HUES48 (cell line): Measurements from ENCODE around the gene SRRT.
"Not testable (repeated sequence)": the region's sequence is repeated elsewhere in the genome, so short reads cannot be mapped to it uniquely, and the experiment has no call there.

Source experiments
- H3K27ac ChIP-seq: one replicate; pipeline ENCODE4 v1.7.0; 2013; ENCODE audit warnings: low read depth, low read length, inconsistent platforms
- H3K27me3 ChIP-seq: 2 replicates; pipeline ENCODE4 v1.6.1; 2013; ENCODE audit warnings: mild to moderate bottlenecking, low read length; ENCODE audit not compliant: control insufficient read depth, insufficient read depth
- H3K36me3 ChIP-seq: 2 replicates; pipeline ENCODE4 v1.6.1; 2013; ENCODE audit warnings: low read length; ENCODE audit not compliant: control insufficient read depth, insufficient read depth
- H3K4me1 ChIP-seq: 2 replicates; pipeline ENCODE4 v1.6.1; 2013; ENCODE audit warnings: mild to moderate bottlenecking, low read length; ENCODE audit not compliant: control insufficient read depth, insufficient read depth
- H3K4me3 ChIP-seq: 2 replicates; pipeline ENCODE4 v1.5.1; 2013; ENCODE audit warnings: mild to moderate bottlenecking, low read depth, low read length
- H3K9ac ChIP-seq: 2 replicates; pipeline ENCODE4 v1.6.1; 2013; ENCODE audit warnings: mild to moderate bottlenecking, low read depth, low read length, moderate library complexity
- H3K9me3 ChIP-seq: 2 replicates; pipeline ENCODE4 v1.6.1; 2013; ENCODE audit warnings: low read length; ENCODE audit not compliant: control insufficient read depth, insufficient read depth

Gene SRRT

GRCh38 chr7:100836812-100837098 lies 38.1 kb upstream of the SRRT start:
- H3K9me3 ChIP-seq: no peaks in the 10 kb centered on the region
- H3K36me3 ChIP-seq: no peaks in the 10 kb centered on the region
- H3K9ac ChIP-seq: peak overlapping the region; percentile 87
- no peaks in the 10 kb centered on the region for H3K27me3 ChIP-seq
- H3K4me1 ChIP-seq: peaks cover 23% of the 10 kb centered on the region
- H3K27ac ChIP-seq: peak overlapping the region; percentile 98
- H3K4me3 ChIP-seq: peak overlapping the region; percentile 56

GRCh38 chr7:100837099-100837836 lies 37.6 kb upstream of the SRRT start:
- Histone ChIP-seq H3K27me3 (no peaks in the 10 kb centered on the region), H3K9ac (peak overlapping the region; percentile 87), H3K4me3 (peak overlapping the region; percentile 56)

GRCh38 chr7:100839361-100839760 lies 35.5 kb upstream of the SRRT start:
- no peak overlapping the region for H3K27ac ChIP-seq
- H3K4me3 ChIP-seq: no peak overlapping the region
- H3K36me3 ChIP-seq: no peaks in the 10 kb centered on the region
- no peak overlapping the region for H3K9ac ChIP-seq
- no peaks in the 10 kb centered on the region for H3K27me3 ChIP-seq
- peaks cover 23% of the 10 kb centered on the region for H3K4me1 ChIP-seq
- no peaks in the 10 kb centered on the region for H3K9me3 ChIP-seq

More at GRCh38 chr7:100837099-100837836, 37.6 kb upstream of the SRRT start:
- Histone ChIP-seq H3K27ac (peak overlapping the region; percentile 98), H3K4me1 (peaks cover 23% of the 10 kb centered on the region), H3K9me3 (no peaks in the 10 kb centered on the region), H3K36me3 (no peaks in the 10 kb centered on the region)

GRCh38 chr7:100840470-100841100 lies 34.3 kb upstream of the SRRT start:
- Histone ChIP-seq H3K4me3 (no peak overlapping the region), H3K4me1 (peaks cover 21% of the 10 kb centered on the region), H3K36me3 (no peaks in the 10 kb centered on the region), H3K27ac (peak overlapping the region; percentile 46), H3K9ac (no peak overlapping the region), H3K27me3 (no peaks in the 10 kb centered on the region), H3K9me3 (no peaks in the 10 kb centered on the region)

- Histone ChIP-seq H3K27ac (no peak overlapping the region), H3K4me1 (no peaks in the 10 kb centered on the region), H3K4me3 (no peak overlapping the region), H3K9me3 (no peaks in the 10 kb centered on the region), H3K36me3 (no peaks in the 10 kb centered on the region), H3K27me3 (no peaks in the 10 kb centered on the region), H3K9ac (no peak overlapping the region)
Measured at GRCh38 chr7:100847360-100847759, 27.5 kb upstream of the SRRT start.

- H3K27me3 ChIP-seq: no peaks in the 10 kb centered on the region
- peak within 1 kb of the TSS; percentile 56 for H3K9ac ChIP-seq
- H3K36me3 ChIP-seq: peaks cover 3% of the 10 kb centered on the region; the same call in 1 of the 2 replicates
- H3K9me3 ChIP-seq: no peaks in the 10 kb centered on the region
- no peaks in the 10 kb centered on the region for H3K4me1 ChIP-seq
- H3K27ac ChIP-seq: peak within 1 kb of the TSS; percentile 79
- peak within 1 kb of the TSS; percentile 94 for H3K4me3 ChIP-seq
Measured at GRCh38 chr7:100852048-100852872, 22.6 kb upstream of the SRRT start, which contains the start of gene SLC12A9. TSS of gene SLC12A9 (plus strand) at chr7:100852713. CDS start at chr7:100854198, 1,485 bp downstream.

GRCh38 chr7:100854146-100854895 lies 20.6 kb upstream of the SRRT start:
- no peaks in the 10 kb centered on the region for H3K27me3 ChIP-seq
- no peak overlapping the region for H3K4me3 ChIP-seq
- H3K9me3 ChIP-seq: no peaks in the 10 kb centered on the region
- H3K36me3 ChIP-seq: peaks cover 3% of the 10 kb centered on the region; the same call in 1 of the 2 replicates
- H3K27ac ChIP-seq: no peak overlapping the region
- no peaks in the 10 kb centered on the region for H3K4me1 ChIP-seq
- no peak overlapping the region for H3K9ac ChIP-seq

GRCh38 chr7:100854899-100855298 lies 20.0 kb upstream of the SRRT start:
- not testable (repeated sequence) for H3K4me1 ChIP-seq, H3K27me3 ChIP-seq, H3K27ac ChIP-seq, H3K9me3 ChIP-seq, H3K4me3 ChIP-seq, H3K36me3 ChIP-seq, H3K9ac ChIP-seq

GRCh38 chr7:100855515-100855914 lies 19.4 kb upstream of the SRRT start:
- Histone ChIP-seq H3K36me3 (peaks cover 11% of the 10 kb centered on the region), H3K27me3 (no peaks in the 10 kb centered on the region), H3K9ac (no peak overlapping the region), H3K4me3 (no peak overlapping the region), H3K4me1 (no peaks in the 10 kb centered on the region), H3K27ac (no peak overlapping the region), H3K9me3 (no peaks in the 10 kb centered on the region)

GRCh38 chr7:100856871-100857282 lies 18.0 kb upstream of the SRRT start:
- Histone ChIP-seq H3K9ac (no peak overlapping the region), H3K4me1 (no peaks in the 10 kb centered on the region), H3K27me3 (no peaks in the 10 kb centered on the region), H3K9me3 (no peaks in the 10 kb centered on the region), H3K4me3 (no peak overlapping the region), H3K27ac (no peak overlapping the region), H3K36me3 (peaks cover 24% of the 10 kb centered on the region)
